GM23248 (cell line): ENCODE data around the gene C19orf12. TPM values are rescaled to one million over a fixed set of nuclear protein-coding genes. Genes with fewer than 3 reads are reported as not detected.

Source experiments
- DNase-seq: peaks from one replicate; pipeline ENCODE4 v3.0.0-alpha.2; 2015
- H2AFZ ChIP-seq: fragments of 200-600 bp; sonication (generic); 2 replicates; pipeline ENCODE4 v1.6.1; 2016; ENCODE audit warnings: antibody characterized with exemption
- H3F3A ChIP-seq: fragments of 200-600 bp; sonication (generic); 2 replicates; pipeline ENCODE4 v1.6.1; 2016; ENCODE audit warnings: mild to moderate bottlenecking, antibody characterized with exemption, mixed run types; ENCODE audit not compliant: insufficient read depth
- H3K27ac ChIP-seq: fragments of 200-600 bp; sonication (generic); 2 replicates; pipeline ENCODE4 v1.5.1; 2016; ENCODE audit warnings: mild to moderate bottlenecking
- H3K27me3 ChIP-seq: fragments of 200-600 bp; sonication (generic); replicated peaks from 2 replicates; pipeline ENCODE4 v1.6.1; 2016; ENCODE audit warnings: mild to moderate bottlenecking; ENCODE audit not compliant: insufficient read depth
- H3K36me3 ChIP-seq: fragments of 200-600 bp; sonication (generic); 2 replicates; pipeline ENCODE4 v1.6.1; 2016; ENCODE audit warnings: low read depth, mild to moderate bottlenecking
- H3K4me1 ChIP-seq: fragments of 200-600 bp; sonication (generic); 2 replicates; pipeline ENCODE4 v1.6.1; 2016; ENCODE audit warnings: mild to moderate bottlenecking; ENCODE audit not compliant: insufficient read depth
- H3K4me2 ChIP-seq: fragments of 200-600 bp; sonication (generic); one replicate; pipeline ENCODE4 v1.6.1; 2016; ENCODE audit warnings: mild to moderate bottlenecking; ENCODE audit not compliant: unreplicated experiment
- H3K4me3 ChIP-seq: fragments of 200-600 bp; sonication (generic); 2 replicates; pipeline ENCODE4 v1.5.1; 2016; ENCODE audit warnings: mild to moderate bottlenecking
- H3K79me2 ChIP-seq: fragments of 200-600 bp; sonication (generic); 2 replicates; pipeline ENCODE4 v1.6.1; 2016; ENCODE audit warnings: mild to moderate bottlenecking; ENCODE audit not compliant: insufficient read depth
- H3K9ac ChIP-seq: fragments of 200-600 bp; sonication (generic); 2 replicates; pipeline ENCODE4 v1.6.1; 2016; ENCODE audit warnings: mild to moderate bottlenecking
- H3K9me2 ChIP-seq: fragments of 200-600 bp; sonication (generic); 2 replicates; pipeline ENCODE4 v1.6.1; 2016; ENCODE audit warnings: mixed run types, mild to moderate bottlenecking, moderate library complexity; ENCODE audit not compliant: insufficient read depth
- H3K9me3 ChIP-seq: fragments of 200-600 bp; sonication (generic); one replicate; pipeline ENCODE4 v1.6.1; 2017; ENCODE audit warnings: low read depth
- H4K20me1 ChIP-seq: fragments of 200-600 bp; sonication (generic); 2 replicates; pipeline ENCODE4 v1.6.0; 2016; ENCODE audit not compliant: insufficient read depth
- EZH2 ChIP-seq: fragments of 200-600 bp; sonication (generic); IDR thresholded peaks from 2 replicates; pipeline ENCODE4 v1.6.1; 2018; ENCODE audit warnings: antibody characterized with exemption, mild to moderate bottlenecking; ENCODE audit not compliant: insufficient read depth, poor library complexity, severe bottlenecking
- EZH2phosphoT487 ChIP-seq: fragments of 200-600 bp; sonication (generic); IDR thresholded peaks from 2 replicates; pipeline ENCODE4 v1.6.1; 2018; ENCODE audit warnings: antibody characterized with exemption, moderate library complexity, mild to moderate bottlenecking, low read depth; ENCODE audit not compliant: insufficient read depth
- WGBS, 2 experiments: methylation state at CpG; one replicate each; pipeline ENCODE4 v1.1.6; 2015 to 2017; ENCODE audit warnings: low lambda C conversion rate in 2 of 2, low coverage in 1 of 2; ENCODE audit errors: missing lambda C conversion rate in 2 of 2; 5-methylcytosine and 5-hydroxymethylcytosine counted together
- in situ Hi-C: fragments of 300-500 bp; cut with MboI; formaldehyde crosslinking; loops from 2 replicates; pipeline ENCODE4 v1.15.0; 2020
- polyA plus RNA-seq: library from polyadenylated mRNA; unstranded; fragments of >200 nt; fragmentation: Nextera tagmentation; extraction: Ambion mirVana; gene quantifications from 2 replicates; pipeline ENCODE4 v1.2.1, GENCODE V29; 2016
- total RNA-seq: library from RNA; depleted of rRNA; stranded (reverse); fragments of >200 nt; shearing (Covaris generic); gene quantifications from 2 replicates; pipeline ENCODE4 v1.2.3, GENCODE V29; 2014

The C19orf12 gene
- total and polyA plus RNA-seq, 2 experiments from 2014 or later, result 34.2 to 45.7 TPM

GRCh38 chr19:29705706-29706105, 9.4 kb downstream of the C19orf12 start:
- WGBS, 2 experiments, result 86 to 94% methylated on average over 9 of the region's 9 CpGs
- in situ Hi-C loops, result no loop called here

GRCh38 chr19:29704562-29705558, 10.2 kb downstream of the C19orf12 start:
- DNase-seq, result no peak
- Histone ChIP-seq H3K9ac (no peak overlapping the region), H3K4me1 (no peaks in the 10 kb centered on the region), H4K20me1 (no peaks in the 10 kb centered on the region; the same call in 1 of the 2 replicates), H3K79me2 (peaks cover 19% of the 10 kb centered on the region), H3K9me3 (no peaks in the 10 kb centered on the region), H3K36me3 (no peaks in the 10 kb centered on the region; the same call in 1 of the 2 replicates), H2AFZ (no peak overlapping the region), H3F3A (peaks cover 9% of the 10 kb centered on the region), H3K27ac (no peak overlapping the region), H3K4me2 (no peak overlapping the region), H3K9me2 (no peaks in the 10 kb centered on the region), H3K27me3 (no peaks in the 10 kb centered on the region), H3K4me3 (no peak overlapping the region)
- 84 to 87% methylated on average over 14 of the region's 14 CpGs for WGBS, 2 experiments
- in situ Hi-C loops, result no loop called here
- TF ChIP-seq EZH2phosphoT487, result no peak
- no peak for TF ChIP-seq EZH2

More at GRCh38 chr19:29705706-29706105, 9.4 kb downstream of the C19orf12 start:
- no peak overlapping the region for H3K4me2 ChIP-seq
- no peaks in the 10 kb centered on the region for H3K4me1 ChIP-seq
- H3K9ac ChIP-seq, result no peak overlapping the region
- no peak overlapping the region for H3K27ac ChIP-seq
- DNase-seq, result no peak
- H3K9me3 ChIP-seq, result no peaks in the 10 kb centered on the region
- H4K20me1 ChIP-seq, result peaks cover 4% of the 10 kb centered on the region; the same call in 1 of the 2 replicates
- H3K79me2 ChIP-seq, result peaks cover 27% of the 10 kb centered on the region
- H3F3A ChIP-seq, result peaks cover 9% of the 10 kb centered on the region
- no peaks in the 10 kb centered on the region; the same call in 1 of the 2 replicates for H3K36me3 ChIP-seq
- no peaks in the 10 kb centered on the region for H3K9me2 ChIP-seq
- H3K27me3 ChIP-seq, result no peaks in the 10 kb centered on the region
- H2AFZ ChIP-seq, result no peak overlapping the region
- no peak overlapping the region for H3K4me3 ChIP-seq
- TF ChIP-seq EZH2phosphoT487 (no peak), EZH2 (no peak)

- in situ Hi-C loops, result no loop called here
- Histone ChIP-seq H3K79me2 (no peaks in the 10 kb centered on the region; the same call in 1 of the 2 replicates), H3K9ac (no peak overlapping the region), H3K4me3 (no peak overlapping the region), H3K9me2 (no peaks in the 10 kb centered on the region), H3K27ac (no peak overlapping the region), H3K4me2 (no peak overlapping the region), H4K20me1 (no peaks in the 10 kb centered on the region), H3K36me3 (no peaks in the 10 kb centered on the region; the same call in 1 of the 2 replicates), H3K9me3 (no peaks in the 10 kb centered on the region), H3F3A (peaks cover 9% of the 10 kb centered on the region), H3K27me3 (no peaks in the 10 kb centered on the region), H3K4me1 (no peaks in the 10 kb centered on the region), H2AFZ (no peak overlapping the region)
- TF ChIP-seq EZH2phosphoT487 (no peak), EZH2 (no peak)
- 79 to 98% methylated on average over 7 to 9 of the region's 9 CpGs for WGBS, 2 experiments
- DNase-seq, result no peak
Observed at GRCh38 chr19:29702963-29703320, 12.1 kb downstream of the C19orf12 start.

GRCh38 chr19:29702161-29702962, 12.7 kb downstream of the C19orf12 start:
- Histone ChIP-seq H3K4me1 (no peaks in the 10 kb centered on the region), H3K79me2 (no peaks in the 10 kb centered on the region), H3F3A (peaks cover 9% of the 10 kb centered on the region), H3K9me2 (no peaks in the 10 kb centered on the region), H3K27ac (no peak overlapping the region), H3K36me3 (no peaks in the 10 kb centered on the region; the same call in 1 of the 2 replicates), H3K4me2 (no peak overlapping the region), H3K9me3 (no peaks in the 10 kb centered on the region), H3K9ac (no peak overlapping the region), H4K20me1 (no peaks in the 10 kb centered on the region), H3K4me3 (no peak overlapping the region), H3K27me3 (no peaks in the 10 kb centered on the region), H2AFZ (no peak overlapping the region)
- no peak for DNase-seq
- TF ChIP-seq EZH2 (no peak), EZH2phosphoT487 (no peak)
- in situ Hi-C loops, result no loop called here
- 89% methylated on average over 30 of the region's 30 CpGs for WGBS, 2 experiments
